Hepatocyte (in vitro differentiated cells): ENCODE measurements around the gene SIRPB1. TPM values are rescaled to one million over a fixed set of nuclear protein-coding genes. Genes with fewer than 3 reads are reported as not detected.

Experiments
- DNase-seq: peaks from one replicate; pipeline ENCODE4 v3.0.0-alpha.2; 2016; ENCODE audit warnings: low spot score
- H2AFZ ChIP-seq: fragments of 200-600 bp; sonication (generic); 2 replicates; pipeline ENCODE4 v1.6.0; 2016; ENCODE audit warnings: antibody characterized with exemption, mild to moderate bottlenecking
- H3K27ac ChIP-seq: fragments of 200-600 bp; sonication (generic); 2 replicates; pipeline ENCODE4 v1.5.1; 2016; ENCODE audit warnings: mild to moderate bottlenecking
- H3K27me3 ChIP-seq: fragments of 200-600 bp; sonication (generic); 2 replicates; pipeline ENCODE4 v1.6.1; 2016
- H3K36me3 ChIP-seq: fragments of 200-600 bp; sonication (generic); replicated peaks from 2 replicates; pipeline ENCODE4 v1.5.1; 2016; ENCODE audit warnings: low read depth; ENCODE audit not compliant: insufficient read depth
- H3K4me1 ChIP-seq: fragments of 200-600 bp; sonication (generic); 2 replicates; pipeline ENCODE4 v1.5.1; 2016; ENCODE audit warnings: mild to moderate bottlenecking, moderate library complexity; ENCODE audit not compliant: insufficient read depth
- H3K4me2 ChIP-seq: fragments of 200-600 bp; sonication (generic); 2 replicates; pipeline ENCODE4 v1.6.0; 2016
- H3K4me3 ChIP-seq: fragments of 200-600 bp; sonication (generic); 2 replicates; pipeline ENCODE4 v1.5.1; 2016; ENCODE audit warnings: mild to moderate bottlenecking
- H3K79me2 ChIP-seq: fragments of 200-600 bp; sonication (generic); 2 replicates; pipeline ENCODE4 v1.6.0; 2017; ENCODE audit warnings: mild to moderate bottlenecking
- H3K9me2 ChIP-seq: fragments of 200-600 bp; sonication (generic); replicated peaks from 2 replicates; pipeline ENCODE4 v1.6.0; 2017; ENCODE audit warnings: mild to moderate bottlenecking; ENCODE audit not compliant: insufficient read depth
- H3K9me3 ChIP-seq: fragments of 200-600 bp; sonication (generic); 2 replicates; pipeline ENCODE4 v1.5.1; 2016; ENCODE audit warnings: low read depth, mild to moderate bottlenecking
- H4K20me1 ChIP-seq: fragments of 200-600 bp; sonication (generic); 2 replicates; pipeline ENCODE4 v1.6.0; 2016; ENCODE audit warnings: mild to moderate bottlenecking; ENCODE audit not compliant: insufficient read depth, poor library complexity, severe bottlenecking
- CTCF ChIP-seq: fragments of 200-600 bp; sonication (generic); IDR thresholded peaks from 2 replicates; pipeline ENCODE4 v1.5.1; 2016; ENCODE audit warnings: antibody characterized with exemption, mild to moderate bottlenecking; ENCODE audit not compliant: poor library complexity
- EZH2 ChIP-seq: fragments of 200-600 bp; sonication (generic); IDR thresholded peaks from 2 replicates; pipeline ENCODE4 v1.6.1; 2016; ENCODE audit warnings: antibody characterized with exemption, mild to moderate bottlenecking, borderline replicate concordance
- EZH2phosphoT487 ChIP-seq: fragments of 200-600 bp; sonication (generic); IDR thresholded peaks from one replicate; pipeline ENCODE4 v1.6.1; 2018; ENCODE audit warnings: antibody characterized with exemption, mild to moderate bottlenecking, low read depth, moderate library complexity; ENCODE audit not compliant: unreplicated experiment, severe bottlenecking
- WGBS: methylation state at CpG from one replicate; pipeline ENCODE4 v1.1.6; 2016; ENCODE audit warnings: low lambda C conversion rate; ENCODE audit errors: missing lambda C conversion rate; 5-methylcytosine and 5-hydroxymethylcytosine counted together
- polyA plus RNA-seq: library from polyadenylated mRNA; unstranded; fragments of >200 nt; fragmentation: Nextera tagmentation; extraction: Ambion mirVana; gene quantifications from 2 replicates; pipeline ENCODE4 v1.2.1, GENCODE V29; 2016
- total RNA-seq: library from RNA; depleted of rRNA; stranded (reverse); fragments of >200 nt; gene quantifications from 2 replicates; pipeline ENCODE4 v1.2.3, GENCODE V29; 2014

SIRPB1 gene
- total and polyA plus RNA-seq, 2 experiments from 2014 or later = 0.57 to 0.97 TPM

DNA sequence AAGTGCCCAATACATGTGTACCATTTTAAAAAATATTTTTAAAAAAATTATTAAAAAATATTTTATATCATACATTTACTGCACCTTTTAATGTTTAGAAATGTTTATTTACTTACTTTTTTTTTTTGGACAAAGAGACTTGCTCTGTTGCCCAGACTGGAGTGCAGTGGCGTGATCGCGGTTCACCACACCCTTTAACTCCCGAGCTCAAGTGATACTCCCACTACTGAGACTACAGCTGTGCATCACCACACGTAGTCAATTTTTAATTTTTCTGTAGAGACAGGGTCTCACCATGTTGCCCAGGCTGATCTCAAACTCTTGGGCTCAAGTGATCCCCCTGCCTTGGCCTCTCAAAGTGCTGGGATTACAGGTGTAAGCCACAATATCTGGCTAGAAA lies 47.0 kb upstream of the SIRPB1 start:
- TF ChIP-seq EZH2 (no peak), EZH2phosphoT487 (no peak), CTCF (no peak)
- Histone ChIP-seq H3K9me2 (no peaks in the 10 kb centered on the region), H3K79me2 (no peaks in the 10 kb centered on the region), H3K9me3 (no peaks in the 10 kb centered on the region), H3K27ac (no peak overlapping the region), H2AFZ (no peak overlapping the region), H4K20me1 (no peaks in the 10 kb centered on the region), H3K4me2 (no peak overlapping the region), H3K4me1 (no peaks in the 10 kb centered on the region), H3K27me3 (no peaks in the 10 kb centered on the region), H3K36me3 (no peaks in the 10 kb centered on the region), H3K4me3 (no peak overlapping the region)
- WGBS = 85% methylated on average over 5 of the region's 5 CpGs
- DNase-seq = no peak

- TF ChIP-seq EZH2 (no peak), CTCF (no peak), EZH2phosphoT487 (no peak)
- Histone ChIP-seq H4K20me1 (no peaks in the 10 kb centered on the region), H3K27ac (no peak overlapping the region), H3K4me1 (no peaks in the 10 kb centered on the region), H3K36me3 (no peaks in the 10 kb centered on the region), H3K79me2 (no peaks in the 10 kb centered on the region), H2AFZ (no peak overlapping the region), H3K4me3 (no peak overlapping the region), H3K4me2 (no peak overlapping the region), H3K9me3 (no peaks in the 10 kb centered on the region), H3K27me3 (no peaks in the 10 kb centered on the region), H3K9me2 (no peaks in the 10 kb centered on the region)
- WGBS = 97% methylated on average over 3 of the region's 3 CpGs
- DNase-seq = no peak
Observed at GRCh38 chr20:1665345-1665744, 45.5 kb upstream of the SIRPB1 start.

DNA sequence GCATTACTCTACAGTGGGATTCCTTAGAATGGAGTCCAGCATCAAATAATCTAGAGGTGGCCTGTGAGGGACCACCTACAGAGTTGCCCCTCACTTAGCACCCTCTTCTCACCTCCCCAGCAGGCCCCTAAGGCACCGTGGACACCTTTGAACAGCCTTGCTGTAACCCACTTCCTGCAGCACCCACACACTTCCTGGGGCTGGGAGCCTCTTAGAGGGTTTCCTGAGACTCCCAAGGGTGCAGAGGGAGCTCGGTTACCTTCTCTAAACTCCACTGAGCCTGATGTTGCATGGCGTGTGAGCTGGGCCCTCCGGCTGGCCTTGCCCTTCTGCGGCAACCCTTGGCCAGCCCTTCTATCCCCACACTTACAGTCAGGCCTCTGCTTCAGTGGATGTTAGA lies 45.1 kb upstream of the SIRPB1 start:
- Histone ChIP-seq H3K9me3 (no peaks in the 10 kb centered on the region), H3K4me2 (no peak overlapping the region), H2AFZ (no peak overlapping the region), H3K79me2 (no peaks in the 10 kb centered on the region), H3K9me2 (no peaks in the 10 kb centered on the region), H3K4me3 (no peak overlapping the region), H3K36me3 (no peaks in the 10 kb centered on the region), H4K20me1 (no peaks in the 10 kb centered on the region), H3K27ac (no peak overlapping the region), H3K4me1 (no peaks in the 10 kb centered on the region), H3K27me3 (no peaks in the 10 kb centered on the region)
- DNase-seq = no peak
- WGBS = 88% methylated on average over 5 of the region's 5 CpGs
- TF ChIP-seq EZH2 (no peak), CTCF (no peak), EZH2phosphoT487 (no peak)

- H4K20me1 ChIP-seq = no peaks in the 10 kb centered on the region
- H3K9me2 ChIP-seq = no peaks in the 10 kb centered on the region
- no peak overlapping the region for H3K4me2 ChIP-seq
- TF ChIP-seq CTCF (no peak), EZH2phosphoT487 (no peak), EZH2 (no peak)
- H3K4me3 ChIP-seq = no peak overlapping the region
- no peaks in the 10 kb centered on the region for H3K9me3 ChIP-seq
- H3K27ac ChIP-seq = no peak overlapping the region
- no peak for DNase-seq
- H3K27me3 ChIP-seq = peaks cover 6% of the 10 kb centered on the region
- no peaks in the 10 kb centered on the region for H3K4me1 ChIP-seq
- H2AFZ ChIP-seq = no peak overlapping the region
- no peaks in the 10 kb centered on the region for H3K79me2 ChIP-seq
- no peaks in the 10 kb centered on the region for H3K36me3 ChIP-seq
- WGBS = 54% methylated on average over 2 of the region's 2 CpGs
Observed at GRCh38 chr20:1663917-1664316, 44.1 kb upstream of the SIRPB1 start.
